NT2/D1 (cell line): Measurements from ENCODE around the gene LRBA.

Source experiments
- DNase-seq: peaks from one replicate; pipeline ENCODE4 v3.0.0-alpha.2; 2011; ENCODE audit warnings: low read depth, low spot score
- H3K27me3 ChIP-seq: 2 replicates; pipeline ENCODE4 v1.6.0; 2011; ENCODE audit warnings: mild to moderate bottlenecking; ENCODE audit not compliant: insufficient read length, insufficient read depth
- H3K36me3 ChIP-seq: 2 replicates; pipeline ENCODE4 v1.6.1; 2011; ENCODE audit warnings: mild to moderate bottlenecking, low read length, mixed read lengths; ENCODE audit not compliant: insufficient read depth, insufficient read length
- H3K4me1 ChIP-seq: 2 replicates; pipeline ENCODE4 v1.5.1; 2011; ENCODE audit not compliant: insufficient read depth, insufficient read length
- H3K4me3 ChIP-seq: 2 replicates; pipeline ENCODE4 v1.5.1; 2011; ENCODE audit warnings: low read depth; ENCODE audit not compliant: insufficient read length
- H3K9ac ChIP-seq: 2 replicates; pipeline ENCODE4 v1.6.0; 2011; ENCODE audit warnings: low read depth; ENCODE audit not compliant: insufficient read length
- H3K9me3 ChIP-seq: 2 replicates; pipeline ENCODE4 v1.5.1; 2011; ENCODE audit warnings: mild to moderate bottlenecking, low read length; ENCODE audit not compliant: insufficient read depth
- SUZ12 ChIP-seq: IDR thresholded peaks from 2 replicates; pipeline ENCODE4 v1.6.1; 2011; ENCODE audit not compliant: insufficient read length, insufficient read depth; ENCODE audit errors: extremely low read depth
- YY1 ChIP-seq: IDR thresholded peaks from 2 replicates; pipeline ENCODE4 v1.6.1; 2011; ENCODE audit not compliant: insufficient read length, insufficient read depth
- ZNF274 ChIP-seq: IDR thresholded peaks from 2 replicates; pipeline ENCODE4 v1.6.1; 2011; ENCODE audit warnings: mild to moderate bottlenecking, low read depth, low read length

The LRBA gene

GRCh38 chr4:150695162-150695561, 319.9 kb downstream of the LRBA start:
- Histone ChIP-seq H3K4me3 (no peak overlapping the region), H3K36me3 (no peaks in the 10 kb centered on the region), H3K4me1 (no peaks in the 10 kb centered on the region), H3K9ac (no peak overlapping the region), H3K9me3 (no peaks in the 10 kb centered on the region), H3K27me3 (no peaks in the 10 kb centered on the region)
- no peak for DNase-seq
- no peak for TF ChIP-seq ZNF274
- TF ChIP-seq YY1: no peak
- no peak for TF ChIP-seq SUZ12

GRCh38 chr4:150694438-150694837, 320.6 kb downstream of the LRBA start:
- Histone ChIP-seq H3K9me3 (no peaks in the 10 kb centered on the region), H3K4me1 (no peaks in the 10 kb centered on the region), H3K4me3 (no peak overlapping the region), H3K27me3 (no peaks in the 10 kb centered on the region), H3K9ac (no peak overlapping the region), H3K36me3 (no peaks in the 10 kb centered on the region)
- TF ChIP-seq YY1: no peak
- no peak for TF ChIP-seq ZNF274
- no peak for TF ChIP-seq SUZ12
- no peak for DNase-seq

DNA sequence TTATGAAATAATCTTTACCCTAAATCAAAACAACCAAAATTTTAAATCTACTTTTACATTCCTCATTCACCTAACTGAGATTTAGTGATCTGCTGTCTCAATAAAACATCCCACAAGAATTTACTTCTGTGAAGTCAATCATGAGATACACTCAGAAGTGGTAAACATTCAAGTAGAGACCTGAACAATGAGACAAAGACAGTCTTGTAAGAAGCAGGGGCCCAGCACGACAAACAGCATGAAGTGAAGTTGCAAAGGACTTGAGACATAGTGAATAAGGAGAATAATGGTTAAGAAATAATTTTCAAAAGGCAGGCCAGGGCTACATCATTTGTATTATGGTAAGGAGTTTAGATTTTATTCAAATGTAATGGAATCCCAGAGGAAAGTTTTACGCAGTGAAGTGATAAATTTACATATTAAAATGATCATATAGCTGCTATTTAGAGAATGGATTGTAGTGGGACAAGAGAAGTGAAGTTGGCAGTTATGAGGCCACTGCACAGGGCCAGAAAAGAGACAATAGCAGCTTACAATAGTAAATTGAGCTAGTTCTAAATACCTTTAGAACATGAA, 331.2 kb downstream of the LRBA start:
- no peak for DNase-seq
- TF ChIP-seq ZNF274 (no peak), SUZ12 (no peak), YY1 (no peak)
- Histone ChIP-seq H3K4me1 (no peaks in the 10 kb centered on the region), H3K36me3 (no peaks in the 10 kb centered on the region), H3K9ac (no peak overlapping the region), H3K9me3 (no peaks in the 10 kb centered on the region), H3K27me3 (no peaks in the 10 kb centered on the region), H3K4me3 (no peak overlapping the region)

DNA sequence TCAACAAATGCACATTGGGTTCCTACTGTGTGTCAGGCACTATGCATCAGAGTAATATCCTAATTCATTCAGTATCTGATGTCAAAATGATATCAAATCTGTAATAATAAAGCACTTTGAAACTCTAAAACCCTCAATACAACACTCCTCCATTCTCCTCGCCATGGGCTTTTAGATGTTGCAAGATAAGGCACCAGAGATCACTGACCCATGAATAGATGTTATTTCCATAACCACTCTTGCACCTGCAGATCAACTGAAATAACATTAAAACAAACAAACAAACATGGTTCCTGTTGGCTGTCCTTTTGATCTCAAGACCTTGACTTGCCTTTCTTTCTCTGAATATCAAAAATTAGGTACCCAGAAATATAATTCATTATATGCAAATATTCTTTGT, 333.0 kb downstream of the LRBA start:
- Histone ChIP-seq H3K27me3 (no peaks in the 10 kb centered on the region), H3K9ac (no peak overlapping the region), H3K4me3 (no peak overlapping the region), H3K9me3 (no peaks in the 10 kb centered on the region), H3K36me3 (no peaks in the 10 kb centered on the region), H3K4me1 (no peaks in the 10 kb centered on the region)
- TF ChIP-seq SUZ12: no peak
- no peak for TF ChIP-seq YY1
- TF ChIP-seq ZNF274: no peak
- no peak for DNase-seq

DNA sequence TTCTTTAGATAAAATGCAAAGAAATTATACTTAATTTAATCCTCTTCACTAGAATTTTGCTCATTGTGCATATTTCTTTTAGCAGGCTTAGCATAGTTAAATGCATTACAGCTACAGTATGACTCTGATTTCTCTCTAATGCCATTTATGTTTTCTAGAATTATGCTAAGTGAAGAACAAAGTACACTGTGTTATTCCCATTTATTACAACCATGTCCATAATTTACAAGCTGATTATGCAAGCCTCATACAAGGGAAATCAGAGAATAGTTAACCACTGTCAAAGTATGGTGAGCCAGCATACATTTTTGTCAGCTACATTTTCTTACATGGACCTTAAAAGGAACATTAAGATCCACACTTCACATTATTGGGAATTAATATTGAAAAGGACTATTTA, 334.0 kb downstream of the LRBA start:
- H3K9me3 ChIP-seq: no peaks in the 10 kb centered on the region
- no peaks in the 10 kb centered on the region for H3K4me1 ChIP-seq
- H3K27me3 ChIP-seq: no peaks in the 10 kb centered on the region
- DNase-seq: no peak
- H3K9ac ChIP-seq: no peak overlapping the region
- no peaks in the 10 kb centered on the region for H3K36me3 ChIP-seq
- no peak overlapping the region for H3K4me3 ChIP-seq
- TF ChIP-seq ZNF274 (no peak), YY1 (no peak)

- H3K9ac ChIP-seq: no peak overlapping the region
- no peaks in the 10 kb centered on the region for H3K4me1 ChIP-seq
- no peak for DNase-seq
- no peak overlapping the region for H3K4me3 ChIP-seq
- no peaks in the 10 kb centered on the region for H3K9me3 ChIP-seq
- H3K27me3 ChIP-seq: no peaks in the 10 kb centered on the region
- no peaks in the 10 kb centered on the region for H3K36me3 ChIP-seq
- no peak for TF ChIP-seq SUZ12
- TF ChIP-seq ZNF274: no peak
- no peak for TF ChIP-seq YY1
Observed at GRCh38 chr4:150680651-150681050, 334.4 kb downstream of the LRBA start.

- DNase-seq: no peak
- no peak overlapping the region for H3K9ac ChIP-seq
- no peaks in the 10 kb centered on the region for H3K36me3 ChIP-seq
- TF ChIP-seq ZNF274 (no peak), YY1 (no peak), SUZ12 (no peak)
- H3K9me3 ChIP-seq: no peaks in the 10 kb centered on the region
- H3K4me1 ChIP-seq: no peaks in the 10 kb centered on the region
- H3K27me3 ChIP-seq: no peaks in the 10 kb centered on the region
- H3K4me3 ChIP-seq: no peak overlapping the region
Observed at GRCh38 chr4:150679765-150680343, 335.2 kb downstream of the LRBA start.
